NB4 (cell line): ENCODE measurements around the gene MYO1B.

Experiments
- CTCF ChIP-seq: IDR thresholded peaks from one replicate; pipeline ENCODE4 v1.5.1; 2012; ENCODE audit warnings: low read depth, low read length
- MAX ChIP-seq: IDR thresholded peaks from 2 replicates; pipeline ENCODE4 v1.6.1; 2011; ENCODE audit warnings: low read depth, low read length
- MYC ChIP-seq: IDR thresholded peaks from 2 replicates; pipeline ENCODE4 v1.6.1; 2011; ENCODE audit warnings: low read depth, low read length
- POLR2A ChIP-seq: IDR thresholded peaks from 2 replicates; pipeline ENCODE4 v1.6.1; 2011; ENCODE audit warnings: mild to moderate bottlenecking; ENCODE audit not compliant: insufficient read length; ENCODE audit errors: extremely low read depth

GRCh38 chr2:191358325-191359025, 113.3 kb downstream of the MYO1B start:
- TF ChIP-seq CTCF (no peak), POLR2A (no peak), MYC (no peak), MAX (no peak)
